22Rv1 (cell line): ENCODE results near the gene NRDC.

Experiments used
- CTCF ChIP-seq: fragments of 450-650 bp; IDR thresholded peaks from 2 replicates; pipeline ENCODE4 v1.5.1; 2017; ENCODE audit warnings: mild to moderate bottlenecking
- ZFX ChIP-seq: fragments of 450-650 bp; IDR thresholded peaks from 2 replicates; pipeline ENCODE4 v1.6.1; 2017; ENCODE audit warnings: antibody characterized with exemption, borderline replicate concordance

GRCh38 chr1:51916587-51917405 lies 38.3 kb upstream of the NRDC start:
- TF ChIP-seq CTCF (no peak), ZFX (no peak)
